ENCODE results near the gene CIP2A. TPM values are rescaled to one million over a fixed set of nuclear protein-coding genes. Genes with fewer than 3 reads are reported as not detected.
A peak's percentile ranks its signal among the peaks of the same experiment; 100 is the strongest.

CIP2A gene
- total RNA-seq, 1 experiment from 2014 or later, result 34.2 TPM

GRCh38 chr3:108590460-108590859 lies 1.2 kb upstream of the CIP2A start:
- Histone ChIP-seq H4K8ac (replicated peaks; ENCODE audit: insufficient read length, low read depth, low read length) (no peak overlapping the region), H3K79me2 (ENCODE audit: insufficient read depth, low read length) (peaks cover 18% of the 10 kb centered on the region; the same call in 1 of the 2 replicates), H4K91ac (ENCODE audit: insufficient read length, low read depth, low read length) (no peak overlapping the region), H2BK120ac (ENCODE audit: low read depth, low read length, poor library complexity, severe bottlenecking) (no peak overlapping the region), H2AFZ (ENCODE audit: low read length) (no peak overlapping the region), H3K4ac (ENCODE audit: low read depth, low read length) (no peak overlapping the region), H4K5ac (ENCODE audit: insufficient read length, low read depth, low read length) (no peak overlapping the region), H4K20me1 (ENCODE audit: control insufficient read depth, insufficient read depth, insufficient read length) (no peaks in the 10 kb centered on the region), H3K4me1 (ENCODE audit: insufficient read depth, low read length) (no peaks in the 10 kb centered on the region), H2AK5ac (ENCODE audit: insufficient read length, low read length) (no peak overlapping the region), H3K18ac (ENCODE audit: insufficient read length, low read depth, low read length) (no peak overlapping the region), H2BK12ac (ENCODE audit: insufficient read length, low read depth, low read length) (no peak overlapping the region), H2BK5ac (ENCODE audit: insufficient read length, low read length) (no peak overlapping the region), H3K14ac (ENCODE audit: insufficient read depth, low read length) (no peak overlapping the region), H3K27ac (ENCODE audit: insufficient read length, low read depth, low read length) (no peak overlapping the region), H3K4me2 (ENCODE audit: insufficient read depth, insufficient read length, low read length) (peak overlapping the region; percentile 96), H3K9ac (ENCODE audit: extremely low read depth, insufficient read length, low read length) (peak overlapping the region; percentile 74), H3K79me1 (ENCODE audit: insufficient read depth, low read depth, low read length, poor library complexity, severe bottlenecking) (no peaks in the 10 kb centered on the region), H2BK20ac (ENCODE audit: low read depth, low read length, poor library complexity, severe bottlenecking) (no peak overlapping the region), H3K23ac (ENCODE audit: insufficient read length, low read depth, low read length) (no peak overlapping the region), H3T11ph (ENCODE audit: low read length) (no peak overlapping the region), H3K56ac (ENCODE audit: insufficient read length, low read depth, low read length) (no peak overlapping the region), H2BK15ac (ENCODE audit: low read depth, low read length) (no peak overlapping the region), H3K27me3 (ENCODE audit: insufficient read depth, low read length) (no peaks in the 10 kb centered on the region), H3K9me3 (ENCODE audit: control insufficient read depth, low read depth, low read length) (no peaks in the 10 kb centered on the region), H3K23me2 (ENCODE audit: insufficient read length, low read depth, low read length, poor library complexity, severe bottlenecking) (peaks cover 9% of the 10 kb centered on the region)
- Mint-ChIP-seq H3K36me3 (ENCODE audit: insufficient read depth in 1 of 3, low read depth in 3 of 3) (peaks cover 0 to 6% (median 6%) of the 10 kb centered on the region in 3 experiments; a peak in 3 of 7 replicates), H3K4me3 (peak overlapping the region; percentile 100), H3K27ac (peak overlapping the region; percentile 82 to 90 (median 89); a peak in 6 of 7 replicates), H3K9me3 (no peaks in the 10 kb centered on the region), H3K27me3 (ENCODE audit: low read depth) (no peaks in the 10 kb centered on the region), H3K4me1 (peaks cover 35 to 39% of the 10 kb centered on the region in 2 experiments)
- TF ChIP-seq CTCF (conservative IDR thresholded peaks at IDR 0.05), result no peak
- DNase-seq, result no peak
- WGBS (ENCODE audit: extremely low coverage, insufficient read length, low lambda C conversion rate), result no CpG with 5 or more reads among the region's 4 CpGs
